Stimulated activated CD8-positive, alpha-beta memory T cell treated with anti-CD3 and anti-CD28 coated beads, Interleukin-2, amount 100 ng/mL, for 1 hour (primary cell): ENCODE results near the gene NCKAP5.
"Not testable (repeated sequence)": the region's sequence is repeated elsewhere in the genome, so short reads cannot be mapped to it uniquely, and the experiment has no call there.

Experiments used
- DNase-seq, 2 donors: peaks; one replicate each; pipeline ENCODE4 v3.0.0-alpha.2; 2020; ENCODE audit warnings: low read depth in 2 of 2

NCKAP5 gene

DNA sequence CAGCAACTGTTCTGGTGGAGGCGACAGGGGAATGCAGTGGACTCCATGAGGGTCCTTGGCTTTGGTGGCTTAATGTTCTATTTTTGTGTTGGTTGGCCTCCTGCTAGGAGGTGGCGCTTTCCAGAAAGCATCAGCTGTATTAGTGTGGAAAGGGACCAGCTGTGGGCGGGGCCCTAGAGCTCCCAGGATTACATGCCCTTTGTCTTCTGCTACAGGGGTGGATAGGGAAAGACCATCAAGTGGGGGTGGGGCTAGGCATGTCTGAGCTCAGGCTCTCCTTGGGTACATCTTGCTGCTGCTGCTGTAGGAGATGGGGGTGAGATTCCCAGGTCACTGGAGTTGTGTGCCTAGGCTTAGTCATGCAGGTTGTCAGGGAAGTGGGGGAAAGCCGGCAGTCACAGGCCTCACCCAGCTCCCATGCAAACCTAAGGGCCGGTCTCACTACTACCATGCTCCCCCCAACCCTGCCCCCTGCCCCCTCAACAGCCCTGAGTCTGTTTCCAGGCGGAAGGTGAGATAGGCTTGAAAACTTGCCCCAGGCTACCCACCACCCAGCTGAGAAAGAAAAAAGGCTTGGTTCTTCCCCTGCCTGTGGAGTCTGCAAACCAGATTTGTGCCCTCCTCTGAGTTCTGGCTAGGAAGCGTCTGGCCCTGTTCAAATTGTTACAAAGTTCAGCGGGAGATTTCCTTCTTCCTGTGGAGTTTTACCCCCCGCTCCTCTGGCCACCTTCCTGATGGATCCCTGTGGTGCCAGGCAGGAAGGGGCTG lies 756.9 kb downstream of the NCKAP5 start:
- DNase-seq = no peak

DNA sequence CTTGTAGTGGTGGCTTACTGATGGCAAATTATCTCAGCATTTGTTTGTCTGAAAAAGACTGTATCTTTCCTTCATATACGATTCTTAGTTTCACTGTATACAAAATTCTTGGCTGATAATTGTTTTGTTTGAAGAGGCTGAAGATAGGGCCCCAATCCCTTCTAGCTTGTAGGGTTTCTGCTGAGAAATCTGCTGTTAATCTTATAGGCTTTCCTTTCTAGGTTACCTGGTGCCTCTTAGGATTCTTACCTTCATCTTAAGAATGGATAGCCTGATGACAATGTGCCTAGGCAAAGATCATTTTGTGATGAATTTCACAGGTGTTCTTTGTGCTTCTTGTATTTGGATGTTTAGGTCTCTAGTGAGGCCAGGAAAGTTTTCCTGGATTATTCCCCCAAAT lies 758.3 kb downstream of the NCKAP5 start:
- not testable (repeated sequence) for DNase-seq

DNA sequence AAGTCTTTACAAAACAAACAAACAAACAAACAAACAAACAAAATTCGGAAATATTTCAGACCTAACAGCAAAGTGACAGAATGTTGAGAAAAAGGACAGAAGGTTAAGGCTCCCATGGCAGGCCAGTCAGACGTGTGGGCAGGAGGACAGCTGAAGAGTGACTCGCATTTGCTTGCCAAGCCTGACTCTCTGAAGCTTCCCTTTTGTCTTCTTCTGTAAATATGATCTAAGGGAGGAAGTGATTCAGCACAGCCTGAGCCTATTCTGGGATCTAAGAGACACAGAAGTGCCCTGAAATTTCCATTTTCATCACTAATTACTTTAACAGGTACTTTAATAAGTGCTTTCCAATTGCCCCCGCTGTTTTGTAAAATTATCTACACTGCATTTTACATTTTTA lies 764.2 kb downstream of the NCKAP5 start:
- DNase-seq = no peak

DNA sequence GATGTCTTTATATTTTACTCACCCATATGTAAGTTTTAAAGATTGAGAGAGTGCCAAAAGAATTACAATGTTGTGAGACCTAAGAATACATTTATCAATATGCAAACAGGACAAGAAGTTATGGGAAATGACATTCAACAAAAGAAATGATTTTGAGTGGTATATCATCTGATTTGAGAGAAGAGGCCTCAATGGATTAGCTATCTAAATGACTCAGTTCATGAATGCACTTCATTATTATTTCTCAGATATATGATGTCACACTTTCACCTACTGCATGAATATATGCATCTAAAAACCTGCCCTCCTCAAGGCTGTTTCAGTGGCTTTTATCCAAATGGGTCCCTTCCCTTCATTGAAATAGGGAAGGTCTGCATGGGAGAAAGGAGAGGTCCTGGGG lies 769.9 kb downstream of the NCKAP5 start:
- no peak for DNase-seq

DNA sequence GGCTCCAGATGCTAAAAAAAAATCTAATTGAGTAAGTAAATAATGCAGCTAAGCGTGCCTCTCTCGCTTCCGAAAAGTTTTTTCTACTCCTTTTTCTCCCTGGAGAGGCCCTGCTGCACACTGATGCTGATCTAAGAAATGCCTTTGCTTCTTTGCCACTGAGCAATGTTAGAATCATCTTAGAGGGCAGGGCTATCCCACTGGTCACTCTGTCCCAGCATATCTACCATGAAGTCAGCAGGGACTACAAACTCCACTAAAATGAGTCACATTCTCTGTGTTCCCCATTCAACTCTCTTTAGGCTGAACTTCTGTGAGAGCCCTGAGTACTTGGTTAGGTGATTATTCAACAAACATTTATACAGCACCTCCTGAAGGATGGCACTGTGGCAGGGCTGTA lies 770.7 kb downstream of the NCKAP5 start:
- no peak for DNase-seq

DNA sequence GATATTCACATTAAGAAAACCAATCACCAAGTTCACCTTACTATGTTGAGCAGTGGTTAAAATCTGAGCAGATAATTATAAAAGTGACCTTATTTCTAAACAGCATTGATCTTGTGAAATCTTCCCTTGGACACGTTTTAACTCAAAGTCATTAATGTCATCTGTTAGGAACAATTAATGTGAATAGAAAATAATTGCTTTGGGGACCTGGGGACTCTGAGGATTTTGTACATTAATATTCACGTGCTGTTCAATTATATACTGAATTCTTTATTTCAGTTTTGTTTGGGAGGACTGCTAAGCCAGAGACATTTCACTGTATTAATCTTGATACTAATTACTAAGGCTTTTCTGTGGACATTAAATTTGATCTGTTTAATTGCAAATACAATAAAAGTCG lies 771.2 kb downstream of the NCKAP5 start:
- no peak for DNase-seq

DNA sequence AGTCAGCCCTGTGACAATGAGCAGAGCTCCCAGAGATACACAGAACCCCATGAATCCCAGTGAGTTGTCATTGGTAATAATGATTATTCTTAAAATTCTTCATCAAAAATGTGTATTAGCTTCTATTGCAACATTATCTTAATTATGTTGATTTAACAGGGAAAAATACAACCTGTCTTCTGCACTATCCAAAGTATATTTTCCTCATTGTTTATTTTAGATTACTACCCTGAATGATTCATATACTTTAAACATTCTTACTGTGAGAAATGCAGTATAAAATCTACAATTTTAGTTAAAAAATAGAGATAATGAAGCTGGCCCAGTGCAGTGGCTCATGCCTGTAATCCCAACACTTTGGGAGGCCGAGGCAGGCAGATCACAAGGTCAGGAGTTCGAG lies 773.0 kb downstream of the NCKAP5 start:
- no peak for DNase-seq

DNA sequence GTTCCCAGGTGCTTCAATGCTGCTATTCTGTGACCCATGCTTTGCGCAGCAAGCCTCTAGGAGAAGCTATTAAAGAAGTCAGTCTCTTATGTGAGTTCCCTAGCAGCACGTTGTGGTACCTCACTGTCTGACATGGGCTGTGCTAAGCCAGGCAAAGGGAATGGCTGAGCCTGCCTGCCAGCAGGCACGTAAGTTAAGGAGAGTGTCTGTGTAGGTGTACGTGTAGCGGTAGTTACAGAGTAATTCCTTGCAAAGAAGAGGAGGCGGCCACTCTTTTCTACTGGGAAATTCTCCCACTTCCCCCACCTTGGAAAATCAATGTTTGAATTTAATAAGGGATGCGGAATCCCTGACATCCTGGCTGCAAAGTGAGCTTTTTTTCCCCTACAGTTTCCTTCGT lies 774.7 kb downstream of the NCKAP5 start:
- no peak for DNase-seq

DNA sequence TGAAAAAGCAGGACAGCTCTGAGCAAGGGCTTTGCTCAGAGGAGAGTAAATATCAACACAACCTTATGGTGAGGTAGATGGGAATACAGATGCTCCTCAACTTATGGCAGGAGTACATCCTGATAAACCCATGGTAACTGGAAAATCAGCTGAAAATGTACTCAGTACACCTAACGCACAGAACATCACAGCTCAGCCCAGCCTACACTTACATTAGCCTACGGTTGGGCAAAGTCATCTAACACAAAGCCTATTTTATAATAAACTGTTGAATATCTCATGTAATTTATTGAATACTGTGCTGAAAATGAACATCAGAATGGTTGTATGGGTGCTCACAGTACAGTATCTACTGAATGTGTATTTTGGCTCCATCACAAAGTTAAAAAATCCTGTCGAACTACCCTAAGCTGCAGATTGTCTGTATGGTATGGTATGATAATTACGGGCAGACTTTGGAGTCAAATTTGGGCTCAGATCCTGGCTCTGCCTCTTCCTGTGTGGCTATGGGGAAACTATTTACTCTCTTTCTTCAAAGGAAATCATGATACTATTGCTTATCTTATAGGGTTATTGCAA lies 778.0 kb downstream of the NCKAP5 start:
- no peak for DNase-seq

DNA sequence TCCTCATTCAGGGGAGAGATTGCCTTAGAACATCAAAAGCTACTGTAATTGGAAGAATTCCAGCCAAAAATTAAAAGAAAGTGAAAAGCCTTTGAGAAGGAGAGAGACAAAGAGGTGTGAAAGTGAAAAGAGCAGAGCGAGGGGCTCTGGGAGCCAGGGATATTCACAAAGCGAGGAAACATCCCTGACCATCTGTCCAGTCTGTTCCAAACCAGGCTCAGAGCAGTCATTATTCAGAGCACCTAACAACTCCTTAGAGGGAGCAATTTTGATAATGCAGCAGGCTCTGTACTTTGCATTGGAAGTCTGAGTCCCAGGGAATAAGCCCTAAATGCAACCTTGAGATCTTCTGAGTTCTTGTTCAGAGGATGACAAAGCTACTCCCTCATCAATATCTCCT lies 779.2 kb downstream of the NCKAP5 start:
- no peak for DNase-seq

DNA sequence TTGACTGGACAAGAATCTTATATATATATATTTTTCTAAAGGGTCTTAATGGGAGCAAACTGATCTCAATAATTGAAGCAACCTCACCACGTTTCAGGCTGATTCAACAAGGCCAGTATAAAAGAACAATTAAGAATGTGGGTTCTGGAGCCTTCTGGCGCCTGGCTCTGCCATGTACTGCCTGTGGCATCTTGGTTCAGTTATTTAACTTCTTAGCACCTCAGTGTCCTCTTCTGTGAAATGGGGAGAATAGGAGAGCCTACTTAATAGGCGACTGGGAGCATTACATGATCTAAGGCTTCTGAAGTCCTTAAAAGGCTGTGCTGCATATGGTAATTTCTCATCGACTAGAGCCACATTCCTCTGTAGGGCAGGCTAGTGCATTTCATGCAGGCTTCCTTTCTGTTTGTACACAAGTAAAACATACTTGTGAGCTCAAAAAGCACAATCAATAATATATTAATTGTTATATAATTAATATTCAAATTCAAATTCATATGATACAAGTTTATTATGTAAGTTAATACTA lies 779.9 kb downstream of the NCKAP5 start:
- DNase-seq = no peak

DNA sequence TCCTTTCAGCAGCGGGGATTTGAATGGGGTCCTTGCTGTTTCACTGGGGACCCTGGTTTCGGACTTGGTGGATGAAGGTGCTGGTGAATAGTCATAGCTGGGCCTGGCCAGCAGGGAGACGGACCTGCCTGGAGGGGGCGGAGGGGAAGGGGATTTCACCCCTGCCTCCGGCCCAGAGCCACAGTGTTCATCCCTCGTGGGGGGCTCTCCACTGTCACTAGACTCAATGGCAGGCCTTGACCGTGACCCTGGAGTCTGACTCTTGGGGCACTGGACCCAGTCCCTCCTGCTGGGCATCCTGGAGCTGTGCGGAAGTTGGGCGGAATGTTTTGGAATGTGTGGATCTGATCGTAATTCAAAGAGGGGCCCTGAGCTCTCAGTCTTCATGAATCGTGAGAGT lies 784.4 kb downstream of the NCKAP5 start:
- no peak for DNase-seq

DNA sequence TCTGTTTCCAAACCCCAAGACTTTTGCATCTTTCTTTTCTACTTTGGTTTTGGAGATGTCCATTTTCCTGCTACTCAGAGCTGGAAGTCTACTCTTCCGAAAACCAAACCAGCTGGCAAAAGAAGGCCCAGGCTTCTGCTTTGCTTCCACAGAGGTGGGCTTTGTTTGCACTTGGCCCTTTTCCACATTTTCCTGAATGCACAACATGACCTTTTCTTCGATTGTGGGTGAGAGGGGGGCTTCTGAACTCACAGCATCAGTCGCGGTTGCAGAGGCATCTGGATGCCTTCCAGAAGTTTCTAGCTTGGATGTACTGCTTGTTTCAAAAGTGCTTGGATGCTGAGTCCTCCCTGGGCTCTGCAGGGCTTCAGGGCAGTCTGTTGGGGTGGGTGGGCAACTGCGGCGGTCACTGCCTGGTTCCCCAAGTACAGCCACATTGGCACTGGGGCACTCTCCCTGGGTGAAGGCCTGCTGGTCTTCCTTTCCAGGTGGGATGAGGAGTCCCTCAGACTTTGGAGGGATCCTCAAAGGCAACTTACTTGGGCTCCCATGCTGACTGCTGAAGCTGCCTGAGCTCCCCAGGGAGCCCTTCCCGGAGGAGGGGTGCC lies 786.0 kb downstream of the NCKAP5 start:
- no peak for DNase-seq

DNA sequence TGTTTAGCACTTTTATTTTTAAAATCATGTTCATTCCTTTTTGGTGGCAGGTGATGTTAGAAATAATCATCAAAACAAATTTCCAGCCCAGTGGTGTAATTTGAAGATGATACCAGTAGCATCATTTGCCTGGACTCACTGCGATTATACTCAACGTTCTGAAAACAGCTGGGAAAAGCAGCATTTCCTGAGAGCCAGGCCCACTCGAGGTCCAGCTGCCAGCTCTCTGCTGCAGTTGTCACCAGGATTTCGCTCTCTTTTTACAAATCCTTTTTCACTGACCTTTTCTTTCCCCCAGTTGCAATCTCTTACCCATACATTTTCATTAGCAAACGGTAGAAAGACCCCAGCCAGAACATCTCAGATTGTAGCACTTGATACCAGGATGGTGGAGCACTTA lies 787.6 kb downstream of the NCKAP5 start:
- DNase-seq = no peak

DNA sequence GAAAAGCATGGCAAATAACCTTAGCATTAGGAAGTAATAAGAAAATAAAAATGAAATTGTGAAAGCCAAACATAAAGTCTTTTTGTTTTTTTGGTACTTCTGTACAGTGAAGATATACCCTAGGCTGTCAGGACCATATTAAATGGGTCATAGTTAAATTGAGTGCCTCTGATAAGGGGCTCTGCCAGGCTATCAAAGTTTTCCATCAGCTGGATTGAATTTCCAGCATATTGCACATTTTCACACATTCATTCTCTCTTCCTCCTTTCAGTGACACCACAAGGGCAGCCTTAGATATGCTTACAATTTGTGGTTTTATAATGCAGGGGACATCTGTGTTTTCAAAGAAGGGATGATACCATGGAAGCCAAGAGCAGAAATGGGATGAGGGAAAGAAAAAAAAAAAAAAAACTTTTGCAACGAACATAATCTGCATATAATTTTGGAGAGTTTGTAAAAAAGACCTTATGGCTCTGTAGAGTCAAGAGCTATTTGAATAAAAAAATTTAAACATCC lies 789.0 kb downstream of the NCKAP5 start:
- DNase-seq = no peak

DNA sequence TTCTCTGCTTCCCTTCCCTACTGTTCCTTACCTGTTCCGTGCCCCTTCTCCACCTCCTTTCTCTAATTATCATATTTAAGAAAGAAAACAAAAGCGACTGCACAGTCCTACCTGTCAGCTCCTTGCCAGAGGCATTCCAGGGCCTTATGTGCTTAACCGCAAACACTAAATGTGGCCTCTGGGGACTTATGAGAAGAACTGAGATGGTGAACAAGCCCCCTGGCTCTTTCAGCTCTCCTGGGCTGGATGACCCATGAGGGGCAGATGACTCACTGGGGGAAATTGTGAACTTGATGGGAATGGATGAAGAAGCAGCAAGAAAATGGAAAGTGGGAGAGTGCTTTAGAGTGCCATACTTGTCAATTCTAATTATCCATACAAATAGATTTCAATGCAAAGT lies 792.0 kb downstream of the NCKAP5 start:
- DNase-seq = no peak

DNA sequence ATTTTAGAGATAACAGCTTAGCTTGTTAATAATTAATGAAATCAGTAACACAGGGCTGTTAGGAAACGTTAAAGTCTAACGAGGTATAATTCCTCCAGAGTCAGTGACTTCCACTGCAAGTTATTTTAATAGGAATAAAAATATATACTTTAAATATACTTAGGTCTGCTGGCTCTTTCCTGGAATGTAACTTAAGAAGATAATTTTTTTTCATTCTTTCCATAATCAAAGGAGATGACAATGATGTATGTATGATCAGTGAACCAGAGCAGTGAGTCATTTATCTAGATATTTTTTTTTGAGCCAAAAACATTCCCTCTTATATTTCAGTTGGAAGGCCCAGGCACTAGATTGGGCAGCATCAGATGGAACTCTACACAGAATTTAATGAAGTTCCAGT lies 794.1 kb downstream of the NCKAP5 start:
- DNase-seq = no peak

DNA sequence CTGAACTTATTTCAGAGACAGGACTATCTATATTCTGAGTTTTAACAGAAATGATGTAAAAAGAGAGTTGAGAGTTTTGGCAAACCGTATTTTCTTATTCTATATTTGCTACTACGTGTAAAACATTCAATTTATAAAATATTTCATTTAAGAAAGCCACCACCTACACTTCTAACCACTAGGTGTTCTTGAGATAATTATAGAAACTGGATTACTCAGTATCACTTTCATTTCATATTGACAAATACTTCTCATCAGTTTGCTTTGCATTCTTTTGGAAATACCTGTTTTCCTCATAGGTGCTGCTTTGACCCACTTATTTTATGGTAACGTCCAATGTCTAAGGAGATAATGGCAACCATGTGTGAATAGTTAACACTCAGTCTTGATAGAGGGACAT lies 794.9 kb downstream of the NCKAP5 start:
- no peak for DNase-seq

DNA sequence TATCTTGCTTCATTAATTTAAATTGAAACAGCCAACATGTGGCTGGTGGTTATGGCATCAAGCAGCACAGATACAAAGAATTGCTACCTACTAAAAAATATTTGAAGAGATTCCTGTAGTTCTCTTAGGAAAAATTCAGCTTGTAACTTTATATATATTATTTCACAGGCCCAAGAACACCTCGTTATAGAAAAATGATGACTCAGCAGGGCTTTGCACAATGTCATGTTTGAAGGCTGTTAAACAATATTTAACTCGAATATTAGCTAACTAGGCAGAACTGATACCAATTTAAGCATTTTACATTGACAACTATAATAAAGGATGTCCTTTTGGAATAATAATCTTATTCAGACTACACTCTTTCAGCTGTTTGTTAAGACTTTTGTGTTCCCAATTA lies 795.9 kb downstream of the NCKAP5 start:
- no peak for DNase-seq

DNA sequence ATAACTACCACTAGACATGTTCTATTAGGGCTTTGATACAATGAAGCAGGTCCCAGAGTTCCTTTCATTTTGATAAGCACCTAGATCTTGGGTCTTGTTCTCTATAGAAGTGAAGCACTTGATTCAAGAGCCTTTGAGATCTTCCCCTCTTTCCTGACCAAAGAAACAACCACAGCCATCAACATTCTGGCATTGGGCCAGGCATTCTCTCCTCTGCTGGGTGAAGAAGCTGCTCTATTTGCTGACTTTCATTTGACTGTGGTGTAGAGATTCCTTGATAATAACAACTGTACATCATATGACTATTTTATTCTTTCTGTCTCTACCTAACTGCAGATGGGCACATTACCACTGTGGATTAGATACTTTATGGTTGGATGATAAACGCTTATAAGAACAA lies 801.7 kb downstream of the NCKAP5 start:
- DNase-seq = no peak

DNA sequence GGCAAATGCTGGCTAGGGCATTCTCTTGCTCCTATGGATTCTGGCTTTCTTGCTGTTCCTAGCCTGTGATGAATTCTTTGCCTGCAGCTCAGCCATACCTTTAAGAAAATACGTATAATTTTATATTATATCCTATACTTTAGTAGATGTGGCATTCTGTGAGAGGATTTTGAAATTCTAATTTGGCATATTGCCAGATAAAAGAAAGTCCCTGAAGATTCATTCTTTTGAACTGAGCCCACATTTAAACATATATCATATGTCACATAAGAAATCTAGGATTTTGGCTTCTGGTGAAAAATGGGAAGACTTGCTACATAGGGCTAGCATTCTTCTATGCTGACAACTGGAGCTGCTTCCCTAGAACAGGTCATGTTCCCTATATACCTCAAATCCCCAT lies 806.8 kb downstream of the NCKAP5 start:
- DNase-seq = no peak

DNA sequence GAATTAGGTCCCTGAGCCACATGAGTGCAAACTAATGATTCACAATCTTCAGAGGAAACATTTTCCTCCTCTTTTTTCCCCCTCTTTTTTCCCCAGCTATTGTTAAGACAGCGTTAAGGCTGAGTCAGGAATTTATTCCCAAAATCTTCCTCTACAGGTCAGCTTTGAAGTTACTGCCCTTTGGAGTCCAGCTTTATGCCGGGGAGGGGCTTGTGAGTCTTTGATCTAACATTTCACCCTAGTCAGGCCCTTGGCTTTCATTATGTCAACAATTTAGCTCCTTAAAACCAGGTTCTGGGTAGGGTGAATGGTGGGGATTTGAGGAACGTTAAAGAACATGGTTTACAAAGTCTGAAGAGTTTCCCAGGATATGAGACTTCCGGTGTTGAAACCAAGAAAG lies 807.3 kb downstream of the NCKAP5 start:
- no peak for DNase-seq

DNA sequence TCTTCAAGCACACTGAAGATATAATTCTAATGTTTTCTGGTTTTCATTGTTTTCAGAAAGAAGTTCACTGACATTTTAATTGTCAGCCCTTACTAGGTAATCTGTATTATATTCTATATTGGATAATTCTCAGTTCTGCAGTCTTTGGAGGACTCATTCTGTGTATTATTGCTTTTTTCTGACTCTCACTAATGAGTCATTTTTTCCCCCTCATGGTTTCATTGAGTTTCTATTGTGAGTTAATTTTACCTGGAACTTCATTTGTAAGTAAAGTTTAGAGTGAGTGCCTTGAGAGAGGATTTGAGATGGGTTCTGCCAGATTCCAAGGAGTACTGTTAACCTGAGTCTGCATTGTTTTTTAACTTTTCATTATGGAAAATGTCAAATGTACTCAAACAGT lies 807.9 kb downstream of the NCKAP5 start:
- DNase-seq = no peak
